Common myeloid progenitor, CD34-positive (primary cell): ENCODE results near the gene ADK.
A peak's percentile ranks its signal among the peaks of the same experiment; 100 is the strongest.

Source experiments
- CTCF ChIA-PET: fragments of 350-600 bp; sonication (Branson Sonifier 250); formaldehyde crosslinking; loops from one replicate; lab custom pipeline; 2021; ENCODE audit warnings: antibody characterized with exemption; lab: Charles Lee
- POLR2A ChIA-PET: fragments of 350-600 bp; sonication (Branson Sonifier 250); formaldehyde crosslinking; loops from one replicate; lab custom pipeline; 2021; ENCODE audit warnings: antibody characterized with exemption; lab: Charles Lee
- DNase-seq, 3 donors: peaks; one replicate each; pipeline versions ENCODE4 v3.0.0 to v3.0.0-alpha.2; 2013
- H3K27ac ChIP-seq, 2 experiments: 1 replicate in 1 of 2; 2 replicates in 1 of 2; pipeline ENCODE4 v1.7.0; 2013; ENCODE audit warnings: inconsistent platforms in 2 of 2, low read length in 2 of 2, mild to moderate bottlenecking in 2 of 2, low read depth in 1 of 2, moderate library complexity in 1 of 2; ENCODE audit not compliant: severe bottlenecking in 2 of 2, insufficient read depth in 1 of 2, poor library complexity in 1 of 2
- H3K27me3 ChIP-seq, 5 experiments: replicated peaks in 2 of 5; 1 replicate in 3 of 5; 2 replicates in 2 of 5; pipeline versions ENCODE4 v1.6.1 to v1.7.0; 2013; ENCODE audit warnings: low read length in 4 of 5, mild to moderate bottlenecking in 2 of 5, moderate library complexity in 2 of 5, inconsistent platforms in 1 of 5; ENCODE audit not compliant: insufficient read depth in 5 of 5, control insufficient read depth in 4 of 5
- H3K36me3 ChIP-seq, 4 experiments: 1 replicate in 2 of 4; 2 replicates in 2 of 4; pipeline versions ENCODE4 v1.6.1 to v1.7.0; 2013; ENCODE audit warnings: low read length in 3 of 4, control low read depth in 1 of 4, mild to moderate bottlenecking in 1 of 4; ENCODE audit not compliant: control insufficient read depth in 4 of 4, insufficient read depth in 4 of 4
- H3K4me1 ChIP-seq, 4 experiments: 1 replicate in 3 of 4; 2 replicates in 1 of 4; pipeline versions ENCODE4 v1.6.1 to v1.7.1; 2013; ENCODE audit warnings: low read length in 3 of 4, mild to moderate bottlenecking in 3 of 4, control low read depth in 1 of 4, inconsistent platforms in 1 of 4, moderate library complexity in 1 of 4; ENCODE audit not compliant: control insufficient read depth in 4 of 4, insufficient read depth in 4 of 4; ENCODE audit errors: control extremely low read depth in 1 of 4
- H3K4me3 ChIP-seq, 7 experiments: 1 replicate in 4 of 7; 2 replicates in 3 of 7; pipeline versions ENCODE4 v1.5.1 to v1.7.0; 2013; ENCODE audit warnings: mild to moderate bottlenecking in 7 of 7, low read length in 6 of 7, moderate library complexity in 6 of 7, inconsistent platforms in 2 of 7, low read depth in 2 of 7, control low read depth in 1 of 7; ENCODE audit not compliant: insufficient read depth in 4 of 7, control insufficient read depth in 1 of 7; ENCODE audit errors: extremely low read depth in 1 of 7
- H3K9me3 ChIP-seq, 5 experiments: 1 replicate in 4 of 5; 2 replicates in 1 of 5; pipeline versions ENCODE4 v1.6.1 to v1.7.1; 2013; ENCODE audit warnings: low read length in 4 of 5, mild to moderate bottlenecking in 2 of 5, inconsistent platforms in 1 of 5, low read depth in 1 of 5, moderate library complexity in 1 of 5; ENCODE audit not compliant: control insufficient read depth in 4 of 5, insufficient read depth in 2 of 5; ENCODE audit errors: control extremely low read depth in 1 of 5
- WGBS: methylation state at CpG from one replicate; pipeline ENCODE4 v1.1.5; 2013; ENCODE audit not compliant: insufficient coverage; 5-methylcytosine and 5-hydroxymethylcytosine counted together

The ADK gene

DNA sequence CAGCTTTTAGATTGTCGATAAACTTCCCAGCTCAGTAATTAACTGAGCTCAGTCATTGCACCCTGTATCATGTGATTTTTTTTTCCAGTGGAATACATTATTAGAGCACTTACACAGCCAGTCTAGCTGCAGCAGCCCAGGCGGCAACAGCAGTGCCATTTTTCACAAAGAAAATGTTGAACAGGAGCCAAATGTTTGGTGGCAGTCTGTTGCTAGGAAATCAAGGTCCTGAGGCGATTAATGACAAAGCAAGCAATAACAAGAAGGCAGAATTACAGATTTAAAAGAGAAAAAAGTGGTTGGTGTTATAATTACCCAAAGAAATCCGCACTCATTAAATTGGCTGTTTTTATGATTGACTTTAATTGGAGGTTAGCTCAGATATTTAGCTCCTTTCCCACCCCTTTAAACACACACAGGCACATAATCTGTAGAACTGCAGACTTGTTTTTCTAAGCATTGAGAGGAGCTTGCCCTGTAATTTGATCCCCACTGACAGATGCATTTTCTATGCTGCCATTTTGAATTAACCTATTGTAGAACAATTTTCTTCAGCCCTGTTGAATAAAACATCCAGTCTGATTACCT lies 267.4 kb downstream of the ADK start:
- 71% methylated on average over 1 of the region's 4 CpGs for WGBS

DNA sequence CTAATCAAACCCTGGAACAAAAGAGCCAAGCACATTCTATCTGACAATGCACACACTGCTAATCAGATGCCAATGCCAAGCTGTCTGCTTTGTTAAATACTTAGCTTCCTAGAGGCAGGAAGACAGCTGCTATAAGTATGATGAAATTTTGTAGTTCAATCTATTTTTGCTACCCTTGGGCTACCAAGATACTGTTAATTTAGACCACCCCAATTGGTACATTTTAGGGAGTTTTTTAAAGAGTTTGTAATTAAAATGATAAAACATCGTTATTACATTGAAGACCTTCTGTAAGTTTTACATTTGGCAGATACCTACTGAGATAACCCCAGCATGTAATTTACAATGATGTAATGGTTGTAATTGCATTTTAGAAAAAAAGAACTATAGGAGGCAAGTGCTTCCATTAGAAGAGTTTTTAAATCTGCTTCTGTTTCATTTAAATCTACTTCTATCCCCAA lies 268.5 kb downstream of the ADK start:
- Histone ChIP-seq H3K27ac (no peak overlapping the region), H3K4me3 (no peak overlapping the region), H3K36me3 (peaks cover 0 to 9% (median 2%) of the 10 kb centered on the region in 4 experiments), H3K4me1 (peaks cover 0 to 10% (median 6%) of the 10 kb centered on the region in 4 experiments), H3K9me3 (peaks cover 0 to 8% (median 5%) of the 10 kb centered on the region in 5 experiments), H3K27me3 (no peaks in the 10 kb centered on the region)
- peak in 2 of 3 donors; percentile 6 to 27 for DNase-seq
- POLR2A ChIA-PET = interaction anchor here (0.6 kb wide), 1 partner anchor 29 kb away, joined by 3 read pairs; no protein-coding TSS in a partner anchor
- CTCF ChIA-PET = interaction anchor here (1.2 to 3.2 kb wide), 6 partner anchors 9 to 602 kb away, joined by 3 to 14 read pairs (median 4); no protein-coding TSS in a partner anchor
- WGBS = no CpG with 5 or more reads among the region's 1 CpG

More for the DNA sequence above, 267.4 kb downstream of the ADK start:
- Histone ChIP-seq H3K4me3 (no peak overlapping the region), H3K36me3 (peaks cover 0 to 3% (median 1%) of the 10 kb centered on the region in 4 experiments), H3K27me3 (no peaks in the 10 kb centered on the region), H3K4me1 (peaks cover 0 to 10% (median 6%) of the 10 kb centered on the region in 4 experiments), H3K27ac (no peak overlapping the region), H3K9me3 (peaks cover 0 to 2% (median 0%) of the 10 kb centered on the region in 5 experiments)
- CTCF ChIA-PET = interaction anchor here (1.1 to 3.2 kb wide), 3 partner anchors 21 to 603 kb away, joined by 3 to 14 read pairs (median 4); no protein-coding TSS in a partner anchor
- POLR2A ChIA-PET = interaction anchor here (0.7 kb wide), 1 partner anchor 1564 kb away, joined by 3 read pairs; no protein-coding TSS in a partner anchor
- peak in 2 of 3 donors; percentile 15 to 41 for DNase-seq

DNA sequence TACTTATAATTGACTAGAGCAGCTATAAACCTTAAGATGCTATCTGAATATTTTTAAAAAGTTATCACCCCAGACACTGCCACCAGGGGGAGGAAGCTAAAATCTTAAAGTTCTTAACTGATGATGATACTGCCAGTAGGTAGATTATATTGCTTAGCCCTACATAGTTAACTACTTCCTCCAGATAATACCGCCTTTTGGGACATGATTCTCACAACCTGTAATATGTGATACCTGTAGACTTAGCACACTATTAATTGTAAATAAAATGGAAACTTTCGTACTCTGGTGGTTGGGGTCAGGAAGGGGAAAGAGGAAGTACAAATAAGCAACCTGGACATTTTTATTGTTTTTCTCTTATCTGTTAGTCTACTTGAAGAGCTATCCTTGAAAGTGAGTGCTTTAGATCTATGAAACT lies 268.9 kb downstream of the ADK start:
- POLR2A ChIA-PET = interaction anchor here (0.6 kb wide), 1 partner anchor 30 kb away, joined by 3 read pairs; no protein-coding TSS in a partner anchor
- H3K9me3 ChIP-seq = peaks cover 0 to 8% (median 5%) of the 10 kb centered on the region in 5 experiments
- no peak overlapping the region for H3K4me3 ChIP-seq
- peak; percentile 37 to 67 (median 55) for DNase-seq
- no CpG with 5 or more reads among the region's 2 CpGs for whole genome bisulfite sequencing
- peaks cover 0 to 10% (median 6%) of the 10 kb centered on the region in 4 experiments for H3K4me1 ChIP-seq
- peaks cover 0 to 9% (median 2%) of the 10 kb centered on the region in 4 experiments for H3K36me3 ChIP-seq
- CTCF ChIA-PET = interaction anchor here (1.2 to 3.2 kb wide), 6 partner anchors 9 to 601 kb away, joined by 3 to 14 read pairs (median 4); no protein-coding TSS in a partner anchor
- H3K27ac ChIP-seq = no peak overlapping the region
- no peaks in the 10 kb centered on the region for H3K27me3 ChIP-seq

DNA sequence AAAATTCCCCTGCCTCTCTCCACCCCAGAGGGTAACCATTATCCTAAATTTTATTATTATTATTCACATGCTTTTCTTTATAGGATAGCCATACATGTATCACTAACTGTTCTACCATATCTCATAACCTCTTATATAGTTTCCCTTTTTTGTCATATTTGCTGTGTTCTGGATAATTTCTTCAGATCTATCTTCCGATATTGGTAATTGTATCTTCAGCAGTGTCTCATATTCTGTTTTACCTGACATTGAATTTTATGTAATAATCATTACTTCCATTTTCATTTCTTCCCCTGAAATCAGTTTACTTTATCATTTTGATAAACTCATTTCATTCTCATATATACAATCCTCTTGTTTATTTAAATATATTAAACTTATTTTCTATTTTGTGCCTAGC lies 273.5 kb downstream of the ADK start:
- Histone ChIP-seq H3K36me3 (peaks cover 0 to 9% (median 4%) of the 10 kb centered on the region in 4 experiments), H3K4me3 (no peak overlapping the region), H3K27ac (no peak overlapping the region), H3K4me1 (peaks cover 0 to 6% (median 1%) of the 10 kb centered on the region in 4 experiments), H3K9me3 (peaks cover 0 to 8% (median 5%) of the 10 kb centered on the region in 5 experiments), H3K27me3 (no peaks in the 10 kb centered on the region)
- DNase-seq = no peak
- CTCF ChIA-PET = no interaction called here
- POLR2A ChIA-PET = no interaction called here
- no CpG with 5 or more reads among the region's 1 CpG for whole genome bisulfite sequencing

DNA sequence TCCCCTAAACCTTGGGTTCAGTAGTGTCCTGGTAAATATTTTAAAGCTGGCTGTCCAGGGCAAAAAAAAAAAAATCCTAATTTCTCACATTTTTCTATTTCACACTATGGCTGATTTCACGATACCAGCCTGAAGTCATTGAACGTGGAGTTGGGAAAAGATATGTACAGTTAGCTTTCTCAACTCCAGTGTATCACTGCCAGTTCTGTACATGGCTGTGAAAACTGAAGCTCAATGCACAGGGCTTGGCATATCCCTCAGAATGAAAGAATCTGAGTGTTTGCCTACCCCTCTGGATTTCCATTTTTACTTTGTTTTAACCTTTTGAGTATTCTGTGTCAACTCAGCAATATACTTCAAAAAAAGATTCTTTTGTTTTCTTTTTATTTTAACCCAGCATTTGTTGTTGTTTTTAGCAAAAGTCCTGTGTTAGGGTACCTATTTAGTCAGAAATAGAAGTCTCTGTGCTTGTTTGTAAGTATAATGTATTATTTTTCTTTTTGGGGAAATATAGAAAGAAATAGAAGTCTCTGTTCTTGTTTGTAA lies 274.5 kb downstream of the ADK start:
- H3K27me3 ChIP-seq = no peaks in the 10 kb centered on the region
- peaks cover 0 to 8% (median 5%) of the 10 kb centered on the region in 5 experiments for H3K9me3 ChIP-seq
- no peak for DNase-seq
- H3K4me1 ChIP-seq = no peaks in the 10 kb centered on the region
- ChIA-PET CTCF (no interaction called here), POLR2A (interaction anchor here (0.6 kb wide), 1 partner anchor 139 kb away, joined by 4 read pairs; no protein-coding TSS in a partner anchor)
- WGBS = 100% methylated on average over 2 of the region's 2 CpGs
- no peak overlapping the region for H3K4me3 ChIP-seq
- peaks cover 0 to 9% (median 4%) of the 10 kb centered on the region in 4 experiments for H3K36me3 ChIP-seq
- no peak overlapping the region for H3K27ac ChIP-seq

DNA sequence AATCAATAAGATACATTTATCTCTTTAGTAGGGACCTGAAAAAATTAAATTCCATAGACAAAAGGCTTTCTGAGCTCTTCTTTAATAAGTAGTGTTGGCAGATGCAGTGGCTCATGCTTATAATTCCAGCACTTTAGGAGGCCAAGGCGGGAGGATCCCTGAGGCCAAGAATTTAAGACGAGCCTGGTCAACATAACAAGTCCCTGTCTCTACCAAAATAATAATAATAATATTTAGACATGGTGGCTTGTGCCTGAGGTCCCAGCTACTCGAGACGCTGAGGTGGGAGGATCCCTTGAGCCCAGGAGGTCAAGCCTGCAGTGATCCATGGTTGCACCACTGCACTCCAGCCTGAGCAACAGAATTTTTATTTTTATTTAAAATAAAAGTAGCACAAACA lies 280.8 kb downstream of the ADK start:
- POLR2A ChIA-PET = no interaction called here
- 100% methylated on average over 2 of the region's 4 CpGs for WGBS
- no peak overlapping the region for H3K27ac ChIP-seq
- no peaks in the 10 kb centered on the region for H3K4me1 ChIP-seq
- CTCF ChIA-PET = no interaction called here
- no peak for DNase-seq
- no peak overlapping the region for H3K4me3 ChIP-seq
- H3K36me3 ChIP-seq = peaks cover 0 to 4% (median 3%) of the 10 kb centered on the region in 4 experiments
- H3K9me3 ChIP-seq = no peaks in the 10 kb centered on the region
- no peaks in the 10 kb centered on the region for H3K27me3 ChIP-seq
